Omental fat pad (tissue), 4 donors: ENCODE data around the gene TMEM100. TPM values are rescaled to one million over a fixed set of nuclear protein-coding genes. Genes with fewer than 3 reads are reported as not detected.

Experiments
- ATAC-seq: fragments of 150-250 bp; one replicate; pipeline ENCODE4 v1.9.1; 2016; ENCODE audit warnings: mild to moderate bottlenecking, moderate library complexity; ENCODE audit not compliant: low FRiP score
- DNase-seq: peaks from one replicate; pipeline ENCODE4 v3.0.0-alpha.2; 2019; ENCODE audit warnings: low spot score
- CTCF ChIP-seq, 3 donors: fragments of 450-650 bp; IDR thresholded peaks; one replicate each; pipeline ENCODE4 v1.5.1; 2016 to 2017; ENCODE audit warnings: antibody characterized with exemption in 3 of 3, mild to moderate bottlenecking in 3 of 3, moderate library complexity in 2 of 3
- total RNA-seq, 4 donors: library from RNA; depleted of rRNA; stranded (reverse); fragments of >200 nt; gene quantifications; one replicate each; pipeline ENCODE4 v1.1.0, GENCODE V29; 2016

TMEM100 gene
- total RNA-seq, 4 donors from 2014 or later = 15.1 to 127 (median 43.6) TPM

GRCh38 chr17:55709984-55710383 lies 12.7 kb downstream of the TMEM100 start:
- TF ChIP-seq CTCF (IDR thresholded peaks at IDR 0.05) = no peak
- no peak for DNase-seq
- no peak for ATAC-seq

DNA sequence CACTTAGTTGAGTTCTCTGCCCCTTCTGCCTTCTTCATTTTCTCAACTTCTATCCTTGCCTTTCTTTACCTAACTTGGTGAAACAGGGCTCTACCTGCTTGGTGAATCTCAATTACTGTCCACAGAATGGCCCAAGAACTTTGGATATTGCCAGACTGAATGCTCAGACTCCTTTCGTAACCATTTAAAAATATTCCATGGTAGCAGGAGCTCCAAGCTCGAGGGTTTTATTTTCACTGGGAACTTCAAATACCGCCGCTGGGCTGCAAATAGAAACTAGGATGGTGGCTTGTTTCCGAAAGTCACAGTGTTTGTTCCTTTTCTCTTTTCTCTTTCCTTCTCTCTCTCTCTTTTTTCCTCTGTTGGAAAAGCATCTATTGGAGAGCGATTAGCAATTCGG lies 13.2 kb downstream of the TMEM100 start:
- DNase-seq (no peak), ATAC-seq (no peak)
- no peak for TF ChIP-seq CTCF (IDR thresholded peaks at IDR 0.05)

GRCh38 chr17:55708175-55708974 lies 14.3 kb downstream of the TMEM100 start:
- TF ChIP-seq CTCF (IDR thresholded peaks at IDR 0.05) = no peak
- ATAC-seq = peak; percentile 35
- DNase-seq = no peak

- no peak for ATAC-seq
- TF ChIP-seq CTCF (IDR thresholded peaks at IDR 0.05) = no peak
- no peak for DNase-seq
These were observed 15.6 kb downstream of the TMEM100 start for GRCh38 chr17:55706808-55707773.

GRCh38 chr17:55705847-55706246 lies 16.8 kb downstream of the TMEM100 start:
- no peak for TF ChIP-seq CTCF (IDR thresholded peaks at IDR 0.05)
- DNase-seq (no peak), ATAC-seq (no peak)

DNA sequence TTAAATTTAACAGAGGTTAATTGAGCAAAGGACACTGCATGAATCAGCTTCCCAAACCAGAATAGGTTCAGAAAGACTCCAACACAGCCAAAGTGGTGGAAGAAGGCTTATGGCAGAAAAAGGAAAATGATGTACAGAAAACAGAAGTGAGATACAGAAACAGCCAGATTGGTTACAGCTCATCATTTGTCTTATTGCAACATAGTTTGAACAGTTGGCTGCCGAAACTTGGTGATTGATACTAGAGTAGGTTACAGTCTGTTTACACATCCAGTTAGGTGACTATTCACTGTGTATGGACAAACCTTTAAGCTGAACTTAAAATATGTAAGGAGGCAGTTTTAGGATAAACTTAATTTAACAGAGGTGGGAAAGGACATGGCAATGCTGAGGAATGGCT lies 18.3 kb downstream of the TMEM100 start:
- no peak for ATAC-seq

More for the DNA sequence above, 18.3 kb downstream of the TMEM100 start:
- DNase-seq = no peak
- TF ChIP-seq CTCF (IDR thresholded peaks at IDR 0.05) = no peak
